Esophagus muscularis mucosa (tissue), 4 donors: Measurements from ENCODE around the gene TMEM158.

Source experiments
- EP300 ChIP-seq: sonication (generic); formaldehyde crosslinking; IDR thresholded peaks from one replicate; pipeline ENCODE4 v1.6.1; 2017; ENCODE audit warnings: antibody characterized with exemption
- POLR2AphosphoS5 ChIP-seq, 2 donors: sonication (generic); formaldehyde crosslinking; IDR thresholded peaks; one replicate each; pipeline ENCODE4 v1.6.1; 2017; ENCODE audit warnings: antibody characterized with exemption in 2 of 2
- TF ChIP-seq, protein P1 (sequence below), 3 experiments: fragments of 200-600 bp in 2 of 3; fragments of 450-650 bp in 1 of 3; sonication (generic) in 2 of 3; IDR thresholded peaks; one replicate each; pipeline ENCODE4 v1.5.1; 2017 to 2019; ENCODE audit warnings: antibody characterized with exemption in 3 of 3, mild to moderate bottlenecking in 2 of 3, moderate library complexity in 1 of 3

- TF ChIP-seq, protein P1, sequence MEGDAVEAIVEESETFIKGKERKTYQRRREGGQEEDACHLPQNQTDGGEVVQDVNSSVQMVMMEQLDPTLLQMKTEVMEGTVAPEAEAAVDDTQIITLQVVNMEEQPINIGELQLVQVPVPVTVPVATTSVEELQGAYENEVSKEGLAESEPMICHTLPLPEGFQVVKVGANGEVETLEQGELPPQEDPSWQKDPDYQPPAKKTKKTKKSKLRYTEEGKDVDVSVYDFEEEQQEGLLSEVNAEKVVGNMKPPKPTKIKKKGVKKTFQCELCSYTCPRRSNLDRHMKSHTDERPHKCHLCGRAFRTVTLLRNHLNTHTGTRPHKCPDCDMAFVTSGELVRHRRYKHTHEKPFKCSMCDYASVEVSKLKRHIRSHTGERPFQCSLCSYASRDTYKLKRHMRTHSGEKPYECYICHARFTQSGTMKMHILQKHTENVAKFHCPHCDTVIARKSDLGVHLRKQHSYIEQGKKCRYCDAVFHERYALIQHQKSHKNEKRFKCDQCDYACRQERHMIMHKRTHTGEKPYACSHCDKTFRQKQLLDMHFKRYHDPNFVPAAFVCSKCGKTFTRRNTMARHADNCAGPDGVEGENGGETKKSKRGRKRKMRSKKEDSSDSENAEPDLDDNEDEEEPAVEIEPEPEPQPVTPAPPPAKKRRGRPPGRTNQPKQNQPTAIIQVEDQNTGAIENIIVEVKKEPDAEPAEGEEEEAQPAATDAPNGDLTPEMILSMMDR (IDR thresholded peaks at IDR 0.05), result no peak
- TF ChIP-seq EP300 (no peak), POLR2AphosphoS5 (IDR thresholded peaks at IDR 0.05) (no peak)
Observed at GRCh38 chr3:45180899-45181298, 45.2 kb downstream of the TMEM158 start.
